ENCODE measurements around the gene RASGRP3. TPM values are rescaled to one million over a fixed set of nuclear protein-coding genes. Genes with fewer than 3 reads are reported as not detected.
"Not testable (repeated sequence)": the region's sequence is repeated elsewhere in the genome, so short reads cannot be mapped to it uniquely, and the experiment has no call there.

Gene RASGRP3
- 10 to 100 TPM in 1 of 2 donors, 1 to 10 TPM in 1; 1.5 to 26.2 TPM for total RNA-seq

GRCh38 chr2:33476131-33476792, at the start of gene RASGRP3:
RASGRP3 (plus strand) TSS chr2:33476649; CDS start chr2:33515137, 38,488 bp downstream.
- Mint-ChIP-seq H3K9me3 (no peaks in the 10 kb centered on the region), H3K27me3 (peaks cover 17 to 23% of the 10 kb centered on the region in 2 donors), H3K36me3 (no peaks in the 10 kb centered on the region), H3K27ac (peak within 1 kb of the TSS; percentile 90 to 91), H3K4me1 (ENCODE audit: low read depth in 2 of 2) (peaks cover 32 to 36% of the 10 kb centered on the region in 2 donors), H3K4me3 (peak within 1 kb of the TSS; percentile 92)
- ATAC-seq: peak; percentile 83 to 86
- DNase-seq (ENCODE audit: low spot score): peak; percentile 65

- Mint-ChIP-seq H3K36me3 (no peaks in the 10 kb centered on the region), H3K4me3 (no peak overlapping the region), H3K4me1 (ENCODE audit: low read depth in 2 of 2) (no peaks in the 10 kb centered on the region), H3K27ac (no peak overlapping the region), H3K27me3 (peaks cover 0 to 7% of the 10 kb centered on the region in 2 donors), H3K9me3 (no peaks in the 10 kb centered on the region)
- ATAC-seq (no peak), DNase-seq (ENCODE audit: low spot score) (no peak)
Observed at GRCh38 chr2:33426666-33427231, 49.7 kb upstream of the RASGRP3 start.

GRCh38 chr2:33430077-33430476, 46.4 kb upstream of the RASGRP3 start:
- H3K36me3 Mint-ChIP-seq: no peaks in the 10 kb centered on the region
- H3K27me3 Mint-ChIP-seq: peaks cover 7 to 9% of the 10 kb centered on the region in 2 donors
- DNase-seq (ENCODE audit: low spot score): no peak
- ATAC-seq: no peak
- H3K4me3 Mint-ChIP-seq: no peak overlapping the region
- no peaks in the 10 kb centered on the region for H3K4me1 Mint-ChIP-seq (ENCODE audit: low read depth in 2 of 2)
- no peak overlapping the region for H3K27ac Mint-ChIP-seq
- no peaks in the 10 kb centered on the region for H3K9me3 Mint-ChIP-seq

- DNase-seq (ENCODE audit: low spot score) (no peak), ATAC-seq (no peak)
- Mint-ChIP-seq H3K9me3 (no peaks in the 10 kb centered on the region), H3K27ac (no peak overlapping the region), H3K27me3 (peaks cover 7 to 9% of the 10 kb centered on the region in 2 donors), H3K4me1 (ENCODE audit: low read depth in 2 of 2) (no peaks in the 10 kb centered on the region), H3K4me3 (no peak overlapping the region), H3K36me3 (no peaks in the 10 kb centered on the region)
Observed at GRCh38 chr2:33430856-33431255, 45.6 kb upstream of the RASGRP3 start.

GRCh38 chr2:33432871-33433270, 43.6 kb upstream of the RASGRP3 start:
- Mint-ChIP-seq H3K4me1 (ENCODE audit: low read depth in 2 of 2) (no peaks in the 10 kb centered on the region), H3K27ac (no peak overlapping the region), H3K9me3 (no peaks in the 10 kb centered on the region), H3K4me3 (no peak overlapping the region), H3K36me3 (no peaks in the 10 kb centered on the region), H3K27me3 (peaks cover 9 to 15% of the 10 kb centered on the region in 2 donors)
- DNase-seq (ENCODE audit: low spot score) (no peak), ATAC-seq (no peak)

- no peaks in the 10 kb centered on the region for H3K36me3 Mint-ChIP-seq
- H3K9me3 Mint-ChIP-seq: no peaks in the 10 kb centered on the region
- peaks cover 9 to 17% of the 10 kb centered on the region in 2 donors for H3K27me3 Mint-ChIP-seq
- no peak overlapping the region for H3K27ac Mint-ChIP-seq
- H3K4me1 Mint-ChIP-seq (ENCODE audit: low read depth in 2 of 2): no peaks in the 10 kb centered on the region
- ATAC-seq: no peak
- H3K4me3 Mint-ChIP-seq: no peak overlapping the region
- DNase-seq (ENCODE audit: low spot score): no peak
Observed at GRCh38 chr2:33433279-33434235, 42.9 kb upstream of the RASGRP3 start.

GRCh38 chr2:33435518-33435917, 40.9 kb upstream of the RASGRP3 start:
- Mint-ChIP-seq H3K4me1 (ENCODE audit: low read depth in 2 of 2) (no peaks in the 10 kb centered on the region), H3K36me3 (no peaks in the 10 kb centered on the region), H3K27me3 (peaks cover 16 to 26% of the 10 kb centered on the region in 2 donors), H3K9me3 (no peaks in the 10 kb centered on the region), H3K27ac (no peak overlapping the region), H3K4me3 (no peak overlapping the region)
- ATAC-seq (no peak), DNase-seq (ENCODE audit: low spot score) (no peak)

- H3K36me3 Mint-ChIP-seq: no peaks in the 10 kb centered on the region
- no peak overlapping the region for H3K4me3 Mint-ChIP-seq
- peaks cover 13 to 26% of the 10 kb centered on the region in 2 donors for H3K27me3 Mint-ChIP-seq
- H3K27ac Mint-ChIP-seq: no peak overlapping the region
- no peaks in the 10 kb centered on the region for H3K4me1 Mint-ChIP-seq (ENCODE audit: low read depth in 2 of 2)
- no peak for ATAC-seq
- no peaks in the 10 kb centered on the region for H3K9me3 Mint-ChIP-seq
- DNase-seq (ENCODE audit: low spot score): no peak
Observed at GRCh38 chr2:33436083-33436482, 40.4 kb upstream of the RASGRP3 start.

- H3K4me3 Mint-ChIP-seq: no peak overlapping the region
- DNase-seq (ENCODE audit: low spot score) (no peak), ATAC-seq (no peak)
- H3K36me3 Mint-ChIP-seq: no peaks in the 10 kb centered on the region
- peaks cover 10 to 23% of the 10 kb centered on the region in 2 donors for H3K27me3 Mint-ChIP-seq
- H3K27ac Mint-ChIP-seq: no peak overlapping the region
- no peaks in the 10 kb centered on the region for H3K4me1 Mint-ChIP-seq (ENCODE audit: low read depth in 2 of 2)
- no peaks in the 10 kb centered on the region for H3K9me3 Mint-ChIP-seq
Observed at GRCh38 chr2:33437297-33437696, 39.2 kb upstream of the RASGRP3 start.

- Mint-ChIP-seq H3K36me3 (no peaks in the 10 kb centered on the region), H3K9me3 (no peaks in the 10 kb centered on the region), H3K4me3 (no peak overlapping the region), H3K27ac (no peak overlapping the region), H3K4me1 (ENCODE audit: low read depth in 2 of 2) (no peaks in the 10 kb centered on the region), H3K27me3 (peaks cover 10 to 18% of the 10 kb centered on the region in 2 donors)
- ATAC-seq (no peak), DNase-seq (ENCODE audit: low spot score) (no peak)
Observed at GRCh38 chr2:33437815-33438214, 38.6 kb upstream of the RASGRP3 start.

GRCh38 chr2:33441235-33441810, 35.1 kb upstream of the RASGRP3 start:
- Mint-ChIP-seq H3K9me3 (no peaks in the 10 kb centered on the region), H3K27ac (no peak overlapping the region), H3K4me1 (ENCODE audit: low read depth in 2 of 2) (no peaks in the 10 kb centered on the region), H3K4me3 (no peak overlapping the region), H3K27me3 (peaks cover 10 to 18% of the 10 kb centered on the region in 2 donors), H3K36me3 (no peaks in the 10 kb centered on the region)
- DNase-seq (ENCODE audit: low spot score) (no peak), ATAC-seq (no peak)

- not testable (repeated sequence) for H3K4me1 Mint-ChIP-seq (ENCODE audit: low read depth in 2 of 2); ATAC-seq; H3K4me3 Mint-ChIP-seq; H3K36me3 Mint-ChIP-seq; H3K9me3 Mint-ChIP-seq; H3K27ac Mint-ChIP-seq; DNase-seq (ENCODE audit: low spot score)
- peaks cover 10 to 18% of the 10 kb centered on the region in 2 donors for H3K27me3 Mint-ChIP-seq
Observed at GRCh38 chr2:33442052-33442451, 34.4 kb upstream of the RASGRP3 start.

GRCh38 chr2:33442528-33443079, 33.8 kb upstream of the RASGRP3 start:
- ATAC-seq: no peak
- no peak overlapping the region for H3K27ac Mint-ChIP-seq
- no peaks in the 10 kb centered on the region for H3K36me3 Mint-ChIP-seq
- no peak overlapping the region for H3K4me3 Mint-ChIP-seq
- H3K4me1 Mint-ChIP-seq (ENCODE audit: low read depth in 2 of 2): no peaks in the 10 kb centered on the region
- no peak for DNase-seq (ENCODE audit: low spot score)
- H3K27me3 Mint-ChIP-seq: peaks cover 10 to 13% of the 10 kb centered on the region in 2 donors
- no peaks in the 10 kb centered on the region for H3K9me3 Mint-ChIP-seq
